ENCODE measurements around the gene MUC22.

GRCh38 chr6:31060145-31060544, 49.9 kb downstream of the MUC22 start:
- no peak for TF ChIP-seq CTCF (IDR thresholded peaks at IDR 0.05; ENCODE audit: poor library complexity)
- no peak for TF ChIP-seq EZH2 (IDR thresholded peaks at IDR 0.05; ENCODE audit: borderline replicate concordance)
